Measurements from ENCODE around the gene MBOAT7. TPM values are rescaled to one million over a fixed set of nuclear protein-coding genes. Genes with fewer than 3 reads are reported as not detected.

Gene MBOAT7
- polyA plus RNA-seq, 1 of the 3 experiments (the other 2 are of a cell fraction): 80.8 TPM

GRCh38 chr19:54209811-54210494 lies 20.6 kb upstream of the MBOAT7 start:
- Histone ChIP-seq H3K9me3 (no peaks in the 10 kb centered on the region), H2AFZ (ENCODE audit: low read depth) (no peak overlapping the region), H3K4me3 (ENCODE audit: low read depth in 2 of 2, low read length in 1 of 2) (no peak overlapping the region), H3K79me2 (ENCODE audit: insufficient read depth) (peaks cover 41% of the 10 kb centered on the region), H3K9ac (no peak overlapping the region; the same call in 1 of the 2 replicates), H3K36me3 (replicated peaks in 1 of 2; ENCODE audit: control insufficient read depth in 1 of 2, insufficient read depth in 2 of 2, low read length in 1 of 2) (peaks cover 29 to 35% of the 10 kb centered on the region in 2 experiments), H3K9me2 (no peaks in the 10 kb centered on the region), H3K27me3 (ENCODE audit: insufficient read depth) (no peaks in the 10 kb centered on the region), H3K4me2 (peak overlapping the region; percentile 43), H3F3A (replicated peaks; ENCODE audit: insufficient read depth) (peaks cover 50% of the 10 kb centered on the region), H4K20me1 (ENCODE audit: insufficient read depth) (peaks cover 66% of the 10 kb centered on the region), H3K27ac (ENCODE audit: low read depth in 2 of 2, low read length in 1 of 2) (peak overlapping the region; percentile 55 to 72), H3K4me1 (ENCODE audit: control insufficient read depth in 1 of 2, insufficient read depth in 2 of 2, low read depth in 1 of 2, low read length in 1 of 2) (peaks cover 18 to 39% of the 10 kb centered on the region in 2 experiments; a peak in 3 of 4 replicates)
- peak; percentile 82 for DNase-seq
- ChIA-PET CTCF (interaction anchor here (0.5 kb wide), 1 partner anchor 113 kb away, joined by 3 read pairs; no protein-coding TSS in a partner anchor), POLR2A (interaction anchor here (4.5 kb wide), 1 partner anchor 9 kb away, joined by 27 read pairs; the partner anchor contains the start of gene RPS9)
- 39% methylated on average over 10 of the region's 10 CpGs for WGBS (ENCODE audit: low lambda C conversion rate)
- TF ChIP-seq RCOR1 (IDR thresholded peaks at IDR 0.05; ENCODE audit: low read length): no peak
- peak; percentile 85 for TF ChIP-seq NFIC (IDR thresholded peaks at IDR 0.05; ENCODE audit: borderline replicate concordance)
- no peak for TF ChIP-seq TEAD4 (IDR thresholded peaks at IDR 0.05; ENCODE audit: borderline replicate concordance, insufficient read depth)
- TF ChIP-seq GABPA (IDR thresholded peaks at IDR 0.05; ENCODE audit: low read depth): no peak
- TF ChIP-seq, protein P1, sequence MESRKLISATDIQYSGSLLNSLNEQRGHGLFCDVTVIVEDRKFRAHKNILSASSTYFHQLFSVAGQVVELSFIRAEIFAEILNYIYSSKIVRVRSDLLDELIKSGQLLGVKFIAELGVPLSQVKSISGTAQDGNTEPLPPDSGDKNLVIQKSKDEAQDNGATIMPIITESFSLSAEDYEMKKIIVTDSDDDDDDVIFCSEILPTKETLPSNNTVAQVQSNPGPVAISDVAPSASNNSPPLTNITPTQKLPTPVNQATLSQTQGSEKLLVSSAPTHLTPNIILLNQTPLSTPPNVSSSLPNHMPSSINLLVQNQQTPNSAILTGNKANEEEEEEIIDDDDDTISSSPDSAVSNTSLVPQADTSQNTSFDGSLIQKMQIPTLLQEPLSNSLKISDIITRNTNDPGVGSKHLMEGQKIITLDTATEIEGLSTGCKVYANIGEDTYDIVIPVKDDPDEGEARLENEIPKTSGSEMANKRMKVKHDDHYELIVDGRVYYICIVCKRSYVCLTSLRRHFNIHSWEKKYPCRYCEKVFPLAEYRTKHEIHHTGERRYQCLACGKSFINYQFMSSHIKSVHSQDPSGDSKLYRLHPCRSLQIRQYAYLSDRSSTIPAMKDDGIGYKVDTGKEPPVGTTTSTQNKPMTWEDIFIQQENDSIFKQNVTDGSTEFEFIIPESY (IDR thresholded peaks at IDR 0.05; ENCODE audit: borderline replicate concordance, low read depth): no peak
- TF ChIP-seq MXI1 (IDR thresholded peaks at IDR 0.05; ENCODE audit: low read depth, low read length): peak; percentile 54; the same call in 1 of the 2 replicates
- no peak for TF ChIP-seq FOSL2 (IDR thresholded peaks at IDR 0.05; ENCODE audit: borderline replicate concordance, low read depth)
- TF ChIP-seq, protein P2, sequence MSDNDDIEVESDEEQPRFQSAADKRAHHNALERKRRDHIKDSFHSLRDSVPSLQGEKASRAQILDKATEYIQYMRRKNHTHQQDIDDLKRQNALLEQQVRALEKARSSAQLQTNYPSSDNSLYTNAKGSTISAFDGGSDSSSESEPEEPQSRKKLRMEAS (IDR thresholded peaks at IDR 0.05; ENCODE audit: low read depth): peak; percentile 31; the same call in 1 of the 2 replicates
- TF ChIP-seq YY1 (IDR thresholded peaks at IDR 0.05; ENCODE audit: low read depth): no peak
- no peak for TF ChIP-seq FOXM1 (IDR thresholded peaks at IDR 0.05; ENCODE audit: low read depth)
- TF ChIP-seq, protein P3, sequence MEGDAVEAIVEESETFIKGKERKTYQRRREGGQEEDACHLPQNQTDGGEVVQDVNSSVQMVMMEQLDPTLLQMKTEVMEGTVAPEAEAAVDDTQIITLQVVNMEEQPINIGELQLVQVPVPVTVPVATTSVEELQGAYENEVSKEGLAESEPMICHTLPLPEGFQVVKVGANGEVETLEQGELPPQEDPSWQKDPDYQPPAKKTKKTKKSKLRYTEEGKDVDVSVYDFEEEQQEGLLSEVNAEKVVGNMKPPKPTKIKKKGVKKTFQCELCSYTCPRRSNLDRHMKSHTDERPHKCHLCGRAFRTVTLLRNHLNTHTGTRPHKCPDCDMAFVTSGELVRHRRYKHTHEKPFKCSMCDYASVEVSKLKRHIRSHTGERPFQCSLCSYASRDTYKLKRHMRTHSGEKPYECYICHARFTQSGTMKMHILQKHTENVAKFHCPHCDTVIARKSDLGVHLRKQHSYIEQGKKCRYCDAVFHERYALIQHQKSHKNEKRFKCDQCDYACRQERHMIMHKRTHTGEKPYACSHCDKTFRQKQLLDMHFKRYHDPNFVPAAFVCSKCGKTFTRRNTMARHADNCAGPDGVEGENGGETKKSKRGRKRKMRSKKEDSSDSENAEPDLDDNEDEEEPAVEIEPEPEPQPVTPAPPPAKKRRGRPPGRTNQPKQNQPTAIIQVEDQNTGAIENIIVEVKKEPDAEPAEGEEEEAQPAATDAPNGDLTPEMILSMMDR (IDR thresholded peaks at IDR 0.05): no peak
- TF ChIP-seq RXRA (IDR thresholded peaks at IDR 0.05; ENCODE audit: borderline replicate concordance, low read depth): no peak
- TF ChIP-seq EP300 (IDR thresholded peaks at IDR 0.05; ENCODE audit: borderline replicate concordance in 1 of 2, low read depth in 1 of 2, low read length in 1 of 2): no peak
- TF ChIP-seq JUND (IDR thresholded peaks at IDR 0.05): no peak
- peak; percentile 56 for TF ChIP-seq SIN3A (IDR thresholded peaks at IDR 0.05; ENCODE audit: borderline replicate concordance, low read depth, low read length)
- TF ChIP-seq, protein P4, sequence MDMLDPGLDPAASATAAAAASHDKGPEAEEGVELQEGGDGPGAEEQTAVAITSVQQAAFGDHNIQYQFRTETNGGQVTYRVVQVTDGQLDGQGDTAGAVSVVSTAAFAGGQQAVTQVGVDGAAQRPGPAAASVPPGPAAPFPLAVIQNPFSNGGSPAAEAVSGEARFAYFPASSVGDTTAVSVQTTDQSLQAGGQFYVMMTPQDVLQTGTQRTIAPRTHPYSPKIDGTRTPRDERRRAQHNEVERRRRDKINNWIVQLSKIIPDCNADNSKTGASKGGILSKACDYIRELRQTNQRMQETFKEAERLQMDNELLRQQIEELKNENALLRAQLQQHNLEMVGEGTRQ (IDR thresholded peaks at IDR 0.05; ENCODE audit: borderline replicate concordance, low read depth, low read length): no peak
- TF ChIP-seq SMC3 (IDR thresholded peaks at IDR 0.05; ENCODE audit: low read depth, low read length): no peak
- no peak for TF ChIP-seq ELF1 (IDR thresholded peaks at IDR 0.05)
- no peak for TF ChIP-seq MEF2A (IDR thresholded peaks at IDR 0.05; ENCODE audit: borderline replicate concordance, low read depth)
- TF ChIP-seq RAD21 (IDR thresholded peaks at IDR 0.05; ENCODE audit: low read length): no peak
- TF ChIP-seq POLR2AphosphoS5 (IDR thresholded peaks at IDR 0.05; ENCODE audit: low read depth, low read length): peak; percentile 84
- TF ChIP-seq, protein P5, sequence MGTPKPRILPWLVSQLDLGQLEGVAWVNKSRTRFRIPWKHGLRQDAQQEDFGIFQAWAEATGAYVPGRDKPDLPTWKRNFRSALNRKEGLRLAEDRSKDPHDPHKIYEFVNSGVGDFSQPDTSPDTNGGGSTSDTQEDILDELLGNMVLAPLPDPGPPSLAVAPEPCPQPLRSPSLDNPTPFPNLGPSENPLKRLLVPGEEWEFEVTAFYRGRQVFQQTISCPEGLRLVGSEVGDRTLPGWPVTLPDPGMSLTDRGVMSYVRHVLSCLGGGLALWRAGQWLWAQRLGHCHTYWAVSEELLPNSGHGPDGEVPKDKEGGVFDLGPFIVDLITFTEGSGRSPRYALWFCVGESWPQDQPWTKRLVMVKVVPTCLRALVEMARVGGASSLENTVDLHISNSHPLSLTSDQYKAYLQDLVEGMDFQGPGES (IDR thresholded peaks at IDR 0.05; ENCODE audit: low read depth, low read length): no peak
- TF ChIP-seq CHD2 (IDR thresholded peaks at IDR 0.05; ENCODE audit: low read length, partially characterized antibody): peak; percentile 47
- no peak for TF ChIP-seq REST (IDR thresholded peaks at IDR 0.05; ENCODE audit: low read depth, low read length)

All from SK-N-SH (cell line).